SH-SY5Y (cell line): ENCODE data around the gene GEN1.

Experiments used
- GATA2 ChIP-seq: IDR thresholded peaks from 2 replicates; pipeline ENCODE4 v1.6.1; 2011; ENCODE audit warnings: mild to moderate bottlenecking, low read depth, low read length
- GATA3 ChIP-seq: IDR thresholded peaks from 2 replicates; pipeline ENCODE4 v1.6.1; 2011; ENCODE audit warnings: low read depth, mild to moderate bottlenecking, low read length, moderate library complexity

DNA sequence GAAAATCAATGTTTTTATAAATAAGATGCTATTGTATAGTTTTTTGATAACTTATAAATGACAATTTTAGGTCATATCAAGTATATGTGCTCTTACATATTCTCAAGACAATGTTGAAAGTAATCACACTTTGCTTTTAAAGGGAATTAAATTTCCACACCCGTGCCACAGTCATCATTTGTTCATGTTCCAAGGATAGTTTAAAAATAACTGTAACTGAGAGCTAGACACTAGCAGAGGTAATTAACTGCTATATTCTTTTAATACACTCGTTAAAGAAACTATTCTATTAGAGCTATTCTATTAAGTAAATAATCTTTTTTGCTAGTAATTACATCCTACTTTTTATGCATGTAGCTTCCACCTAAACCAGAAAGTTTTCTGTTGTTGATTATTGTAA, 18.0 kb downstream of the GEN1 start:
- TF ChIP-seq GATA2 (no peak), GATA3 (no peak)
